HEK293T (cell line): ENCODE data around the gene NMUR1.
A peak's percentile ranks its signal among the peaks of the same experiment; 100 is the strongest.

Experiments
- CTCF ChIA-PET: fragments of 350-600 bp; formaldehyde crosslinking; extraction: SDS; loops from one replicate; lab custom pipeline; 2021; ENCODE audit warnings: antibody characterized with exemption, inconsistent platforms; lab: Yijun Ruan, JAX
- POLR2A ChIA-PET: fragments of 350-600 bp; formaldehyde crosslinking; extraction: SDS; loops from one replicate; lab custom pipeline; 2020; ENCODE audit warnings: antibody characterized with exemption, inconsistent platforms; lab: Yijun Ruan, JAX
- DNase-seq: peaks from one replicate; pipeline ENCODE4 v3.0.0; 2012; ENCODE audit warnings: mixed read lengths; ENCODE audit errors: extremely low spot score
- ARNT ChIP-seq: fragments of 450-650 bp; IDR thresholded peaks from 2 replicates; pipeline ENCODE4 v1.6.1; 2017; ENCODE audit warnings: mild to moderate bottlenecking
- BHLHE40 ChIP-seq: fragments of 450-650 bp; IDR thresholded peaks from 2 replicates; pipeline ENCODE4 v1.6.1; 2016; ENCODE audit warnings: mild to moderate bottlenecking, moderate library complexity, borderline replicate concordance
- CTBP1 ChIP-seq: fragments of 450-650 bp; IDR thresholded peaks from 2 replicates; pipeline ENCODE4 v1.6.1; 2016; ENCODE audit warnings: borderline replicate concordance
- ELF4 ChIP-seq: fragments of 450-650 bp; IDR thresholded peaks from 2 replicates; pipeline ENCODE4 v1.6.1; 2017; ENCODE audit warnings: antibody characterized with exemption
- FOXA1 ChIP-seq: fragments of 450-650 bp; IDR thresholded peaks from 2 replicates; pipeline ENCODE4 v1.6.1; 2016; ENCODE audit warnings: mild to moderate bottlenecking
- FOXK2 ChIP-seq: fragments of 450-650 bp; IDR thresholded peaks from 2 replicates; pipeline ENCODE4 v1.6.1; 2016; ENCODE audit warnings: mild to moderate bottlenecking
- FOXM1 ChIP-seq: fragments of 450-650 bp; IDR thresholded peaks from 2 replicates; pipeline ENCODE4 v1.6.1; 2017; ENCODE audit warnings: mild to moderate bottlenecking, borderline replicate concordance
- HDGF ChIP-seq: fragments of 450-650 bp; IDR thresholded peaks from 2 replicates; pipeline ENCODE4 v1.6.1; 2017; ENCODE audit warnings: antibody characterized with exemption, borderline replicate concordance
- L3MBTL2 ChIP-seq: fragments of 450-650 bp; conservative IDR thresholded peaks from 2 replicates; pipeline ENCODE4 v1.6.1; 2016; ENCODE audit warnings: mild to moderate bottlenecking
- LEF1 ChIP-seq: fragments of 450-650 bp; IDR thresholded peaks from 2 replicates; pipeline ENCODE4 v1.6.1; 2017; ENCODE audit warnings: mild to moderate bottlenecking, borderline replicate concordance
- NFRKB ChIP-seq: fragments of 450-650 bp; IDR thresholded peaks from 2 replicates; pipeline ENCODE4 v1.6.1; 2016; ENCODE audit warnings: mild to moderate bottlenecking, moderate library complexity
- PKNOX1 ChIP-seq: fragments of 450-650 bp; IDR thresholded peaks from 2 replicates; pipeline ENCODE4 v1.6.1; 2016
- SP1 ChIP-seq: fragments of 450-650 bp; IDR thresholded peaks from 2 replicates; pipeline ENCODE4 v1.6.1; 2017
- SUZ12 ChIP-seq: fragments of 450-650 bp; IDR thresholded peaks from 2 replicates; pipeline ENCODE4 v1.6.1; 2016; ENCODE audit warnings: mild to moderate bottlenecking
- TARDBP ChIP-seq: fragments of 450-650 bp; IDR thresholded peaks from 2 replicates; pipeline ENCODE4 v1.6.1; 2016
- ZNF384 ChIP-seq: fragments of 450-650 bp; IDR thresholded peaks from 2 replicates; pipeline ENCODE4 v1.6.1; 2016

NMUR1 gene

GRCh38 chr2:231518771-231519170, 11.5 kb downstream of the NMUR1 start:
- no peak for DNase-seq
- CTCF ChIA-PET: no interaction called here

GRCh38 chr2:231515603-231516002, 14.6 kb downstream of the NMUR1 start:
- no peak for TF ChIP-seq NFRKB
- TF ChIP-seq SP1: no peak
- TF ChIP-seq FOXM1: no peak
- TF ChIP-seq ARNT: no peak
- no peak for TF ChIP-seq LEF1
- TF ChIP-seq FOXK2: no peak
- no peak for TF ChIP-seq FOXA1
- TF ChIP-seq BHLHE40: no peak
- TF ChIP-seq ZNF384: no peak
- no peak for TF ChIP-seq CTBP1
- no peak for TF ChIP-seq PKNOX1
- TF ChIP-seq SUZ12: no peak
- no peak for TF ChIP-seq HDGF
- TF ChIP-seq L3MBTL2: no peak
- TF ChIP-seq ELF4: no peak
- ChIA-PET CTCF (interaction anchor here (0.8 to 1.4 kb wide), 2 partner anchors 26 to 43 kb away, joined by 3 read pairs; no protein-coding TSS in a partner anchor), POLR2A (interaction anchor here (0.8 to 2.6 kb wide), 4 partner anchors 10 to 86 kb away, joined by 5 to 19 read pairs (median 10); partner anchors contain the start of gene NCL)
- no peak for DNase-seq

More at GRCh38 chr2:231518771-231519170, 11.5 kb downstream of the NMUR1 start:
- TF ChIP-seq HDGF (no peak), SP1 (no peak), PKNOX1 (no peak), FOXA1 (no peak), CTBP1 (no peak), SUZ12 (no peak), ZNF384 (no peak), ARNT (no peak), LEF1 (no peak), TARDBP (no peak), NFRKB (no peak), BHLHE40 (no peak), FOXK2 (no peak), ELF4 (no peak), FOXM1 (no peak), L3MBTL2 (no peak)
- POLR2A ChIA-PET: interaction anchor here (0.6 kb wide), 1 partner anchor 276 kb away, joined by 3 read pairs; no protein-coding TSS in a partner anchor

GRCh38 chr2:231514951-231515297, 15.3 kb downstream of the NMUR1 start:
- TF ChIP-seq L3MBTL2 (peak; percentile 56; the same call in 1 of the 2 replicates), BHLHE40 (no peak)
- POLR2A ChIA-PET: interaction anchor here (0.8 to 2.6 kb wide), 6 partner anchors 9 to 193 kb away, joined by 3 to 19 read pairs (median 6); partner anchors contain the start of genes NCL and PTMA
- CTCF ChIA-PET: interaction anchor here (0.8 to 1.4 kb wide), 2 partner anchors 27 to 43 kb away, joined by 3 read pairs; no protein-coding TSS in a partner anchor
- DNase-seq: no peak

- TF ChIP-seq LEF1 (no peak), L3MBTL2 (peak; percentile 90), FOXM1 (no peak), ELF4 (peak; percentile 20; the same call in 1 of the 2 replicates), BHLHE40 (no peak), SP1 (no peak), SUZ12 (no peak), FOXA1 (no peak)
- POLR2A ChIA-PET: interaction anchor here (1.0 to 2.6 kb wide), 8 partner anchors 9 to 194 kb away, joined by 3 to 19 read pairs (median 5); partner anchors contain the start of genes NCL and PTMA
- CTCF ChIA-PET: interaction anchor here (0.8 to 1.4 kb wide), 2 partner anchors 27 to 44 kb away, joined by 3 read pairs; no protein-coding TSS in a partner anchor
- DNase-seq: peak; percentile 98
Observed at GRCh38 chr2:231514225-231514950, 15.9 kb downstream of the NMUR1 start.

- no peak for DNase-seq
- CTCF ChIA-PET: interaction anchor here (0.7 kb wide), 1 partner anchor 1138 kb away, joined by 3 read pairs; no protein-coding TSS in a partner anchor
- TF ChIP-seq ELF4 (no peak), ARNT (no peak), ZNF384 (peak; percentile 59)
- POLR2A ChIA-PET: interaction anchor here (1.0 to 2.6 kb wide), 8 partner anchors 8 to 195 kb away, joined by 3 to 19 read pairs (median 5); partner anchors contain the start of genes NCL and PTMA
Observed at GRCh38 chr2:231513746-231514224, 16.5 kb downstream of the NMUR1 start.

GRCh38 chr2:231512222-231512621, 18.0 kb downstream of the NMUR1 start:
- TF ChIP-seq ZNF384 (no peak), PKNOX1 (peak; percentile 47), SP1 (no peak)
- DNase-seq: no peak
- ChIA-PET POLR2A (interaction anchor here (0.7 to 3.1 kb wide), 2 partner anchors 44 to 48 kb away, joined by 3 to 15 read pairs; partner anchors contain the start of gene NCL), CTCF (interaction anchor here (1.2 kb wide), 1 partner anchor 89 kb away, joined by 3 read pairs; no protein-coding TSS in a partner anchor)
